Mucosa of gallbladder (tissue), 1 donor: ENCODE results near the gene PTP4A2. TPM values are rescaled to one million over a fixed set of nuclear protein-coding genes. Genes with fewer than 3 reads are reported as not detected.

Experiments used
- DNase-seq: peaks from one replicate; pipeline ENCODE4 v3.0.0-alpha.2; 2020; ENCODE audit warnings: low spot score
- total RNA-seq: library from RNA; stranded (reverse); gene quantifications from one replicate; pipeline ENCODE4 v1.2.1, GENCODE V29; 2021
- donor health status: DM: no; HTN: no; CAD: no.

The PTP4A2 gene
- total RNA-seq, 1 donor from 2014 or later = 274 TPM

DNA sequence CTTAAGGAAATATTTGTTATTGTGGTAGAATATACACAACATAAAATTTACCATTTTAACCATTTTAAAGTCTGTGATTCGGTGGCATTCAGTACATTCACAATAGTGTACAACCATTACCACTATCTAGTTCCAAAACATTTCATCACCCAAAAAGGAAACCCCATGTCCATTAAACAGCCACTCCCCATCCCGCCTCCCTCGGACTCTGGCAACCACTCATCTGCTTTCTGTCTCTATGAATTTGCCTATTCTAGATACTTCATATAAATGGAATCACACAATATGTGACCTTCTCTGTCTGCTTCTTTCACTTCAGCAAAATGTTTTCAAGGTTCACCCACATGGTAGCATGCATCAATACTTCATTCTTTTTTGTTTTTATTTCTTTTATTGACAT lies 51.3 kb downstream of the PTP4A2 start:
- DNase-seq = no peak

DNA sequence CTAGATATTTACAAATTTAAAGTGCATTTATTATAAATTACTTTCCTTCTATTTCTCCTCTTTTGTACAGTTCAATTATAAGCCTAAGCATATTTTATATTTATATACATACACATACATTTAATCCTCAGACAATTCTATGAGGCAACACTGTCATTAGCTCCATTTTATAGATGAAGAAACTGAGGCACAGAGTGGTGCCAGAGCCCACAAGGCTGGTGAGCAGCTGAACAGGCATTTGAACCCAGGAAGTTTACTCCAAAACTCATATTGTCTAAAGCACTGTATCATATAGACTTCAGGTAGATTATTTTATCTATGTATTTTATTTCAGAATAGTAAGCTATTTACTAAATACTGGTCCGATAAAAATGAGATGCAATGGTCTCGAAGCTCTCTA lies 52.3 kb downstream of the PTP4A2 start:
- no peak for DNase-seq

- DNase-seq = no peak
Observed at GRCh38 chr1:31883357-31883942, 54.7 kb downstream of the PTP4A2 start.

GRCh38 chr1:31881688-31882000 lies 56.5 kb downstream of the PTP4A2 start:
- DNase-seq = peak; percentile 22

- no peak for DNase-seq
Observed at GRCh38 chr1:31880957-31881687, 57.0 kb downstream of the PTP4A2 start.

DNA sequence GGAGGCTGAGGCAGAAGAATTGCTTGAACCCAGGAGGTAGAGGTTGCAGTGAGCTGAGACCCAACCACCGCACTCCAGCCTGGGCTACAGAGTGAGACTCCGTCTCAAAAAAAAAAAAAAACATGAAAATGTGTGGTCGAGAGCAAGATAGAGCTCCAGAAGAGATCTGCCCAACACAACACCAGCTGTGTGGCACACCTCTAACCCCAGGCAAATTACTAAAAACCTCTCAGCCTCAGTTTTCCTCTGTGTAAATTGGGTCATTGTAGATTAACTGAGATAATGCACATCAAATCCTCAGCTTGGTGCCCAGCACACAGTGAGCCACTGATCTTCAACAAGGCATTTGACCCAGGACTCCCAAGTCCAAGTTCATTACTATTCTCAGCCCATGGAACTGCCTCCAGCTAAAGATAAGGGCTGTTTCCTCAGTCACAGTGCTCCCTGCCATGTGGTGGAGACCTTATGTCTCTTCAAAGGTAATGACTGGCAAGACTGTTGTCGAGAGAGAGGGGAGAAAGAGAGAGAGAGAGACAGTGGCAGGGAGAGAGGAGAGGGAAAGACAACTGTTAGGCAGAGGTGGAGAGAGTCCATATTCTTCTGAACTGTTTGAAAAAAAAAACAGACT lies 58.1 kb downstream of the PTP4A2 start:
- DNase-seq = no peak

- DNase-seq = no peak
Observed at GRCh38 chr1:31878058-31878457, 60.1 kb downstream of the PTP4A2 start.

DNA sequence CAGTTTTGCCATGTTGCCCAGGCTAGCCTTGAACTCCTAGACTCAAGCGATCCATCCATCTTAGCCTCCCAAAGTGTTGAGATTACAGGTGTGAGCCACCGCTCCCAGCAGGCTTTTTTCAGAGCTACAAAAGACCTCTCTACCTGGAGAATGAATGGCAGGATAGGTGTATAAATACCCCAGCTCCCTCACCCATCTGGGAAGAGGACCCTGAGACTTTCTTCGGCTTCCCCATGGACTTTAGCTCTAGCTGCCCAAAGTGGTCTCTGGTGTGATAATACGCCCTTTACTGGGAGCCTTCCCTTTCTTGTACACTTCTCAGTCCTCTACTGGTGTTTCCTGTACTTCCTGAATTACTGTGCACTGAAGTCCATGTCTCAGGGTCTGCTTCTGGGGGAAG lies 60.6 kb downstream of the PTP4A2 start:
- no peak for DNase-seq

GRCh38 chr1:31875636-31876236 lies 62.4 kb downstream of the PTP4A2 start:
- no peak for DNase-seq

DNA sequence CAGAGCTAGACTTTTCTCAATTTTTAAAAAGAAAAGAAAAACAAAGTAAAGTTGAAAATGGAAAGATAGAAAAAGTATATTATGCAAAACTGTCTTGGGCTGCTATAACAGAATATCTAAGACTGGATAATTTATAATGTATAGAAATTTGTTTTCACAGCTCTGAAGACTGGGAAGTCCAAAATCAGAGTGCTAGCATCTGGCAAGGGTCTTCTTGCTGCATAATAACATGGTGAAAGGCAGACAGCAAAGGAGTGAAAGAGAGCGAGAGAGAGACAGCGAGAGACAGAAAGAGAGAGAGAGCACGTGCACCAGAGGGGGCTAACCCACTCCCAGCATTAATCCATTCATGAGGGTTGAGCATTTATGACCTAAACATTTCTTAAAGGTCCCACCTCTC lies 63.2 kb downstream of the PTP4A2 start:
- no peak for DNase-seq

DNA sequence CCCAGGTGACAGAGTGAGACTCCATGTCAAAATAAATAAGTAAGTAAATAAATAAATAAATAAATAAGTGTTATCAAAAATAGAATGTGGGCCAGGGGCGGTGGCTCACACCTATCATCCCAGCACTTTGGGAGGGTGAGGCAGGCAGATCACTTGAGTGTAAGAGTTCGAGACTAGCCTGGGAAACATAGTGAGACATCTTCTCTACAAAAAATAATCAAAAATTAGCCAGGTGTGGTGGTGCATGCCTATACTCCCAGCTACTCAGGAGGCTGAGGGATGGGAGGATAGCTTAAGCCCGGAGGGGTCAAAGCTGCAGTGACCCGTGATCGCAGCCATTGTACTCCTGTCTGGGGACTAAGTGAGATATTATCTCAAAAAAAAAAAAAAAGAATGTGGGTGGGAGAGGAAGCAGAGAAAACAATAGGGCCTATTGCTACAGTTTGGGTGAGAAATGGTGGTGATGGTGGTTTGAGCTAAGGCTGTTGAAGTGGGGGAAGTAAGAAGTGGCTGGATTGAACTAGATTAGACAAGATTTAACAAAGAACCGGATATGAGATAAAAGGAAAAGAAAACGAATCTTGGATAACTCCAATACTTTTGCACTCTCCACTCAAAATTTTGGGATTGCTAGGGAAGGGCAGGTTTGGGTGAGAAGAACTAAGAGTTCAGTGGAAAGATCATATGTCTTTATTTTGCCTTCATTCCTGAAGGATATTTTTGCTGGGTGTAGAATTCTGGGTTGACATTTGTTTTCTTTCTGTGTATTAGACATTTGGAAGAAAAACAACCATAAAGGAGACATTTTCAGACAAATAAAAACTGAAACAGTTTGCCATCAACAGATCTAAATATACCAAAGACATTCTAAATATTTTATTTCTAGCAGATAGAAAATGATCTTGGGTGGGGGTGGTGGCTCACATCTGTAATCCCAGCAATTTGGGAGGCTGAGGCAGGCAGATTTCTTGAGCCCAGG lies 65.2 kb downstream of the PTP4A2 start:
- no peak for DNase-seq

DNA sequence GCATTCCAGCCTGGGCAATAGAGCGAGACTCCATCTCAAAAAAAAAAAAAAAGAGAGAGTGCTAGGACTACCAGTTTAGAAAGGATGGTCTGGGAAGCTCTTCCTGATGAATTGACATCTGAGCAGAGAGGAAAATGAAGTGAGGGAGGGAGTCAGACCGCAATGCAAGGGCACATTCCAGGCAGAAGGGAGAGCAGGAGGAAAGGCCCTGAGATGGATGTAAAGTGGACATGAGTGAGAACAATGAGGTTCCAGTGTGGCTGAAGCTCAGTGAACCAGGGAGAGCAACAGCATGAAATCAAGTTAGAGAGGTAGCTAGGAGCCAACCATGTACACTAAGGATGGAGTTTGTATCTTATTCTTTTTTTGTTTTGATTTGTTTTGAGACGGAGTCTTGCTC lies 66.5 kb downstream of the PTP4A2 start:
- no peak for DNase-seq

GRCh38 chr1:31870086-31870736 lies 68.0 kb downstream of the PTP4A2 start:
- DNase-seq = no peak

- no peak for DNase-seq
Observed at GRCh38 chr1:31869449-31869848, 68.7 kb downstream of the PTP4A2 start.

DNA sequence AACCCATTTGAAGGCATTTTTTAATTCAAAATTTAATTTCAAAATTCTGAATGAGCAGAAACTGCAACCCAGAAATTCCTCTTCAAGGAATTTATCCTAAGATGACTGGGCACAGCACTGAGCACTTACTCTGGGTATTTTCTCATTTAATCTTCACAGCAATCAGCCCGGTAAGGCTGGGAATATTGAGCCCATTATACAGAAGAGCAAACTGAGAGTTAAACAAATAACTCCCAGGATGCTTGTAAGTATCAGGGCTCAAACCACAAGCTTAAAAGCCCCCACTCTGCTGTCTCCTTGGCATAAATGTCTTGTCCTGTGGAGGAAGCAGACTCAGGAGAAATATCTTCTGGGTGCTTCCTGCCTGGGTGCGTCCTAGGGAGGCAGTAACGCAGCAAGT lies 69.3 kb downstream of the PTP4A2 start:
- DNase-seq = no peak

DNA sequence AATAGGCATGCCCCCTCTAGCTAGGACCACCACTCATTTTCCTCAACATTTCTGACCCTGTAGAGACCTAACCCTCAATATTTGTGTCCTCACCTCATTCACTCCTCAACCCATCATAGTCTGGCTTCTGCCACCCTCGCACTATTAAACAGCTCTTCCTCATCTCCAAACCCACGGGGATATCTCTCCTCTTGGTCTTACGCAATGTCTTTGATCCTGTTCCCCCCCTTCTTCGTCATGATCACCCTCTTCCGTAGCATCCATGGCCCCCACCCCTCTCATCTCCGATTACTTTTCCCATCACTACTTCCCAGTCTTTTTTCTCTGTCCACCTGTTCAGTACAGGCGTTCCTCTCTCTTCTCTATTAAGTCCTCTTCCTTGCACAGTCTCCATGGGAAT lies 70.6 kb downstream of the PTP4A2 start:
- no peak for DNase-seq

GRCh38 chr1:31866450-31867032 lies 71.6 kb downstream of the PTP4A2 start:
- DNase-seq = no peak

DNA sequence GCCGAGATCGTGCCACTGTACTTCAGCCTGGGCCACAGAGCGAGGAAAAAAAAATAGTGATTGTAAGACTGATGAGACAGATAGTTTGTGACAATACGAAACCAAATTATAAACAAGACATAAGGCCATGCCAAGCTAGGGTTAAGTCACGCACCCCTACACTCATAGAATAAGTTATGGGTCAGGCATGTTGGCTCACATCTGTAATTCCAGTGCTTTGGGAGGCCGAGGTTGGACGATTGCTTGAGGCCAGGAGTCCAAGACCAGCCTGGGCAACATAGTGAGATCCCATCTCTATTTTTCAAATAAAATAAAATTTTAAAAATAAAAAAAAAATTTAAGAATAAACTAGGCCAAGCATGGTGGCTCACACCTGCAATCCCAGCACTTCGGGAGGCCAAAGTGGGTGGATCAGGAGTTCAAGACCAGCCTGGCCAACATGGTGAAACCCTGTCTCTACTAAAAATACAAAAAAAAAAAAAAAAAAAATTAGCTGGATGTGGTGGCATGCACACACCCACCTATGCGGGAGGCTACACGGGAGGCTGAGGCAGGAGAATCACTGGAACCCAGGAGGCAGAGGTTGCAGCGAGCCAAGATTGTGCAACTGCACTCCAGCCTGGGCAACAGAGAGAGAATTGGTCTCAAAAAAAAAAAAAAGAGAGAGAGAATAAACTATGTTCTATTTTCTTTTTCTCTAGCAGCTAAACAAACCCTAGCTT lies 72.3 kb downstream of the PTP4A2 start:
- no peak for DNase-seq

- DNase-seq = no peak
Observed at GRCh38 chr1:31862071-31862470, 76.1 kb downstream of the PTP4A2 start.

DNA sequence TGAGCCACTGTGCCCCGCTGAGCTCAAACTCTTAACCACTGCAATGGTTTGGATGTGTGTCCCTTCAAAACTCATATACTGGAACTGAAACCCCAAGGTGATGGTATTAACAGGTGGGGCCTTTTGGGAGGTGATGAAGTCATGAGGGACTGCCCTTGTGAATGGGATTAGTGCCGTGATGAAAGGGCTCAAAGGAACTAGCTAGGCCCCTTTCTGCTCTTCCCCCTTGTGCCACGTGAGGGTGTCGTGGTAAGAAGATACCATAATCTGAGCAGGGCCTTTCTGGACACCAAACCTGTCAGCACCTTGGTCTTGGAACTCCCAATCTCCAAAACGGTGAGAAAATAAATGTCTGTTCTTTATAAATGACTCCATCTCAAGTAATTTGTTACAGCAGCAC lies 76.8 kb downstream of the PTP4A2 start:
- DNase-seq = no peak
